BLaER1 treated with 17β-estradiol and CSF1 and Interleukin-3, amounts not matched to agents 10 nM and 100 nM (cell line): ENCODE results near the gene SPO11.

Source experiments
- H3K27ac ChIP-seq, 11 experiments: shearing (Covaris generic); formaldehyde crosslinking; 2 replicates each; pipeline ENCODE4 v1.8.1; 2022
- H3K27me3 ChIP-seq, 11 experiments: shearing (Covaris generic); formaldehyde crosslinking; 2 replicates each; pipeline ENCODE4 v1.8.1; 2022
- H3K36me3 ChIP-seq, 11 experiments: shearing (Covaris generic); formaldehyde crosslinking; 2 replicates each; pipeline ENCODE4 v1.8.1; 2022
- H3K4me1 ChIP-seq, 10 experiments: shearing (Covaris generic); formaldehyde crosslinking; 2 replicates each; pipeline ENCODE4 v1.8.1; 2022
- H3K4me2 ChIP-seq, 11 experiments: shearing (Covaris generic); formaldehyde crosslinking; 2 replicates each; pipeline ENCODE4 v1.8.1; 2022
- H3K4me3 ChIP-seq, 10 experiments: shearing (Covaris generic); formaldehyde crosslinking; 2 replicates each; pipeline ENCODE4 v1.8.1; 2022
- H3K9ac ChIP-seq, 11 experiments: shearing (Covaris generic); formaldehyde crosslinking; 2 replicates each; pipeline ENCODE4 v1.8.1; 2022
- H3K9me3 ChIP-seq, 11 experiments: shearing (Covaris generic); formaldehyde crosslinking; replicated peaks in 1 of 11; 2 replicates each; pipeline ENCODE4 v1.8.1; 2022
- H4K20me1 ChIP-seq, 11 experiments: shearing (Covaris generic); formaldehyde crosslinking; 2 replicates each; pipeline ENCODE4 v1.8.1; 2022
- Cebpa-rat ChIP-seq, 11 experiments: shearing (Covaris generic); IDR thresholded peaks; 2 replicates each; pipeline ENCODE4 v1.8.1; 2022

SPO11 gene

DNA sequence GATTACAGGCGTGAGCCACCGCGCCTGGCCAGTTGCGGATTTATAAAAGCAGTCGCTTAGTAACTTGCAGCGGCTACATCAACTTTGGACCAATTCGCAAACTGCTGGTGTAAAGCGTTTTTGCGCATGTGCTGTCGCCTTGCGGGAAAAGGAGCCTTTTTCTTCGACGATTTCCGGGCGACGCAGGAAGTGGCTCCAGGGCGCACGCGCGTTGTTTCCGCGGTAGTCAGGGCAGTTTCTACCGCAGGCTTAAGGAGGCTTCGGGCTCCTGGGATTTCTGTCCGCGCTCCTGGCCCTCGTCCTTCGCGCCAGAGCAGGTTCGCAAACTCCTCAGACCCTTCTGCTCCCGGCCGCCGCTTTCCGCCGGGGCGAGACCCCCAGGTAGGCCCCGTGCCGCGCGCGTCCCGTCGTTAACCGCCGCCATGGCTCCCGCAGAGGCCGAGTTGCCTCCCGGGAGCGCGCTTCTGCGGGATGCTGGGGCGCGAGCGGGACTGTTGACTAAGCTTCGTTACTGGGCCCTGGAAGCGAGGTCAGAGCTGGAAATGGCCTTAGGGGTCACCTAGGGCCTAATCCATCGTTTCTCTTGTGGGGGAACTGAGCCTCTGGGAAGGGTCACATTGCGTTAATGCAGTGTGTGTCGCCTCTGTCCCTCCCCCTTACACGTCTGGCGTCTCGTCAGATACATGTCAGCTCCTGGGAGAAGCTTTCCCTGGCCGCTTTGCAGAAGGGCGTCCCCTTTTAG is 21.6 kb downstream of the SPO11 start, which contains the start of gene RAE1:
RAE1 (plus strand) TSS at position 214 of the 742 bp plus-strand sequence. CDS start 2,784 bp downstream, outside the sequence.
- H3K4me3 ChIP-seq: peak within 1 kb of the TSS; percentile 80 to 99 (median 90)
- peak within 1 kb of the TSS; percentile 87 to 97 (median 95) for H3K9ac ChIP-seq
- peak within 1 kb of the TSS; percentile 87 to 99 (median 95) for H3K4me2 ChIP-seq
- peaks cover 0 to 44% (median 35%) of the 10 kb centered on the region in 11 experiments; a peak in 19 of 22 replicates for H4K20me1 ChIP-seq
- H3K36me3 ChIP-seq: no peaks in the 10 kb centered on the region; a peak in 5 of 22 replicates
- no peak for TF ChIP-seq Cebpa-rat (IDR thresholded peaks at IDR 0.05)
- H3K4me1 ChIP-seq: peaks cover 28 to 34% (median 31%) of the 10 kb centered on the region in 10 experiments
- no peaks in the 10 kb centered on the region for H3K27me3 ChIP-seq
- no peaks in the 10 kb centered on the region for H3K9me3 ChIP-seq
- peak within 1 kb of the TSS; percentile 84 to 96 (median 93) for H3K27ac ChIP-seq

DNA sequence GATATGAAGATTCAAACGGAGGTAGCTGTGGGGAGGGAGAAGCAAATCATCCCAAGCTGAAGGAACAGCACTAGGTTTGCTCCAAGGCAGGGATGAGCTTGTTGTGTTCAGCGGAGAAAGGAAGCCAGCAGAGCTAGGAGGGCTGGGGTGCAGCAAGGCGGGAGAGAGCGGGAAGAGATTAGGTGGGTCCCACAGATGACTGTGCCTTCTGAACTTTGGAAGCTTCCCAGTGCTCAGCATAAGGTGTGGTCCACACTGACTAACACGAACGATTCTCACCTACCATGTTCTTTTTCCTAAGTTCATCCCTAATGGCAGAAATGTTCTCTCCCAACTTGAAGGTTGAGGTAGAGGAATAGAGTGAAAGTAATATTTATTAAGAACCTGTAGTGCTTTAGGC is 22.7 kb downstream of the SPO11 start:
- TF ChIP-seq Cebpa-rat (IDR thresholded peaks at IDR 0.05): no peak
- Histone ChIP-seq H3K27ac (no peak overlapping the region; a peak in 1 of 22 replicates), H3K9me3 (no peaks in the 10 kb centered on the region), H3K4me3 (peak overlapping the region; percentile 80 to 99 (median 90)), H3K9ac (peak overlapping the region; percentile 87 to 97 (median 95); a peak in 20 of 22 replicates), H3K4me2 (peak overlapping the region; percentile 87 to 99 (median 95)), H4K20me1 (peaks cover 0 to 46% (median 35%) of the 10 kb centered on the region in 11 experiments; a peak in 19 of 22 replicates), H3K4me1 (peaks cover 28 to 34% (median 31%) of the 10 kb centered on the region in 10 experiments), H3K36me3 (no peaks in the 10 kb centered on the region; a peak in 5 of 22 replicates), H3K27me3 (no peaks in the 10 kb centered on the region)

DNA sequence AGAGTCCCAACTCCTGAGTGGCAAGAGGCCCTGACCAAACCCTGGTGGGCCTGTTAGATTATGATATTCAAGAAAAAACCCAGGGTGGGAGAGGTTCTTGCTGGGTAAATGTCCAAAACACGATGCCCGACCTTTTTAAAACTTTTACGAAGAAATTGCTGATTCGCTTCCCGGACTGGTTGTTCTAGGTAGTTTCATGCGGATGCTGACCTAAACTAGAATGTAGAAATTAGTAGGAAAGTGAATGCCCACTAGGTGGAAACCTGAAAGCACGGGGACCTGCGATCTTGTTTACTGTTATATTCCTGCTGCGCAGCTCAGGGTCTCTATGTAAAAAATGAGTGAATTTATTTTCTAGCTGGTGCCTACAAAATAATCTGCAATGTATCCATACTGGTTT is 23.7 kb downstream of the SPO11 start:
- no peak for TF ChIP-seq Cebpa-rat (IDR thresholded peaks at IDR 0.05)
- Histone ChIP-seq H3K9ac (peak overlapping the region in 6 of 11 experiments; percentile 18 to 97 (median 94); a peak in 5 of 22 replicates), H3K27ac (no peak overlapping the region), H3K4me3 (no peak overlapping the region), H3K4me1 (peaks cover 28 to 34% (median 31%) of the 10 kb centered on the region in 10 experiments), H3K27me3 (no peaks in the 10 kb centered on the region), H3K9me3 (no peaks in the 10 kb centered on the region), H3K36me3 (no peaks in the 10 kb centered on the region; a peak in 5 of 22 replicates), H3K4me2 (peak overlapping the region in 3 of 11 experiments; percentile 92 to 98 (median 95); a peak in 3 of 22 replicates), H4K20me1 (peaks cover 0 to 46% (median 35%) of the 10 kb centered on the region in 11 experiments; a peak in 19 of 22 replicates)

DNA sequence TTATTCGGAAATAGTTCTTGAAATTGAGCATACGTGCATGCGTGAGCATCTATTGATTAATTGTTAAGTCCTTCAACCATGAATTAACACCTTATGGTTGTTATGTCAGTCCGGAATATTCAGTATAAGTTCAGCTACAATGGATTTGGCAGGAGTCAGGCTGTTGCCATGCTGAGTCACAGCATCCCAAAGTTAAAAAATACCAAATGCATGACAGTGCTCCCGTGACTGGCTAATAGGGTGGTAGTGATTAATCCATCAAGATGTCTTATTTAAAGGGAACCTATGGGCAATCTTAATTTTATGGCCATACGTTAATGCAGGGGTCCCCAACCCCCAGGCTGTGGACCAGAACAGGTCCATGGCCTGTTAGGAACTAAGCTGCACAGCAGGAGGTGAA is 31.9 kb downstream of the SPO11 start:
- Histone ChIP-seq H3K4me1 (no peaks in the 10 kb centered on the region), H3K4me2 (no peak overlapping the region), H3K9me3 (no peaks in the 10 kb centered on the region), H3K27me3 (no peaks in the 10 kb centered on the region), H3K4me3 (no peak overlapping the region), H4K20me1 (peaks cover 6 to 40% (median 16%) of the 10 kb centered on the region in 11 experiments; a peak in 15 of 22 replicates), H3K36me3 (peaks cover 0 to 20% (median 0%) of the 10 kb centered on the region in 11 experiments; a peak in 8 of 22 replicates), H3K9ac (no peak overlapping the region), H3K27ac (no peak overlapping the region)
- TF ChIP-seq Cebpa-rat (IDR thresholded peaks at IDR 0.05): no peak

DNA sequence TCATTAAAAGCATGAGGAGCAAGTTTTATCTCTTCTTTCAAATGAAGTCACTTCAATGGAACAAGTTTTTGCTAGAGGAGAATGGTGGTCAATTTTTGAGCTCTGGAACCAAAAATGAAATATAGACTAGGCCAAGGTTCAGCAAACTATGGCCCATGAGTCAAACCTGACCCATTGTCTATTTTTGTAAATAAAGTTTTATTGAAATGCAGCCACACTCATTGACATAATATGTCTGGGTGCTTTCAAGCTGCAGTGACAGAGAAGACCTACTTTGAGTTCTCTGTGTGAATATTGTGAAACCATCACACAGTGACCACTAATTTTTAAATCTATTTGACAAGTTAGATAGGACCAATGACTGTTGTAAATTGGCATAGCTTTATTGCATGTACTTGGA is 34.8 kb downstream of the SPO11 start:
- H4K20me1 ChIP-seq: peaks cover 7 to 35% (median 17%) of the 10 kb centered on the region in 11 experiments; a peak in 16 of 22 replicates
- H3K4me3 ChIP-seq: no peak overlapping the region
- H3K9ac ChIP-seq: no peak overlapping the region
- H3K36me3 ChIP-seq: peaks cover 0 to 50% (median 0%) of the 10 kb centered on the region in 11 experiments; a peak in 8 of 22 replicates
- no peak overlapping the region for H3K4me2 ChIP-seq
- peaks cover 0 to 10% (median 2%) of the 10 kb centered on the region in 10 experiments; a peak in 9 of 20 replicates for H3K4me1 ChIP-seq
- no peaks in the 10 kb centered on the region for H3K9me3 ChIP-seq
- no peaks in the 10 kb centered on the region for H3K27me3 ChIP-seq
- no peak for TF ChIP-seq Cebpa-rat (IDR thresholded peaks at IDR 0.05)
- H3K27ac ChIP-seq: no peak overlapping the region

DNA sequence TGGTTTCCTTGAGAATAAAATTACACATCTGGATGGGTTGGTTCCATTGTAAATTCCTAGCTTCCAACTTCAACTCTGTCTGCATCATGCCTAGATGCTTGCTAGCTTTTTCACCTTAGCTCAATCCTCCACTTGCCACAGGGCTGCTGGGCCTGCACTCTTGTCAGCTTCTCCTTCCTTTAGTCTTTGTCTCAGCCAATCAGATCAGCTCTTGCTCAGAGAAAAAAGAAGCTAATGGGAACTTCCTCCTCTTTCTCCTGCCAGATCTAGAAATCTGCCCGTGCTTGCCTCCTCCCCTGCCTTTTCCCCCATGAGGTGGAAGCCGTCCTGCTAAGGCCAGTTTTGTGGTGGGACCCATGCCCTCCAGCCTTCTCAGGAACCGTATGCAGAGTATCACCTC is 40.0 kb downstream of the SPO11 start:
- Histone ChIP-seq H3K4me1 (peaks cover 0 to 36% (median 7%) of the 10 kb centered on the region in 10 experiments; a peak in 13 of 20 replicates), H3K9ac (peak overlapping the region in 2 of 11 experiments; percentile 14 to 21; a peak in 1 of 22 replicates), H3K36me3 (peaks cover 0 to 100% (median 0%) of the 10 kb centered on the region in 11 experiments; a peak in 13 of 22 replicates), H3K27me3 (no peaks in the 10 kb centered on the region), H3K27ac (no peak overlapping the region), H3K4me3 (no peak overlapping the region), H3K9me3 (no peaks in the 10 kb centered on the region), H3K4me2 (peak overlapping the region in 2 of 11 experiments; percentile 15 to 32; a peak in 1 of 22 replicates), H4K20me1 (peaks cover 4 to 51% (median 13%) of the 10 kb centered on the region in 11 experiments; a peak in 12 of 22 replicates)
- no peak for TF ChIP-seq Cebpa-rat (IDR thresholded peaks at IDR 0.05)

DNA sequence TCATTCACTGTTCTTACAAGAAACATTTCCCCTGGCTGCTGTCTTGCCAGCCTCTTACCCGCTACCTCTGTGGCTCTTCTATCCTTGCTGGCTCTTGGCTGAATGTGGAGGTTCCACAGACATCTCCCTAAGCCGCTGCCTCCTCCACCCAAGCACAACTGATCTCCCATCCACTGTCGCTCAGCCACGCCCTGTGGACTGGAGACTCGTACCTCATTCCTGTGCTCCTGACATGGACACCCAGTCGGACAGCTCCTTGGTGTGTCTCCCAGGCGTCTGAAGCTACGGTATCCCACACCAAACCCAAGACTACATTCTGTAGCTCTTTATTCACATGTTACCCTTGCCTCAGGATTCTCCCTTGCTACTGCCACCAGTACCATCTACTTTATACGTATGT is 40.7 kb downstream of the SPO11 start:
- Histone ChIP-seq H3K27me3 (no peaks in the 10 kb centered on the region), H3K9me3 (no peaks in the 10 kb centered on the region)

DNA sequence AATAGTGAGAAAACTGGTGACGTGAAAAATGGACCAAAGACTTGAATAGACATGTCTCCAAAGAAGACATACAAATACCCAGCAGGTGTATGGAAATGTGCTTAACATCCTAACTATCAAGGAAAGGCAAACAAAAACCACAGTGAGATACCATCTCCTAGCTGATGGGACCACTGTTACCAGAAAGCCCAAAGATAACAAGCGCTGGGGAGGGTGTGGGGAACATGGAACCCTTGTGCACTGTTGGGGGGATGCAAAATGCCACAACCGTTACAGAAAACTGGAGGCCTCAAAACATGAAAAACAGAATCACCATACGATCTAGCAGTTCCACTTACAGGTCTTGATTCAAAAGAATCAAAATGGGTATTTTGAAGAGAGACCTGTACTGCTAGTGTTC is 41.8 kb downstream of the SPO11 start:
- Histone ChIP-seq H3K4me2 (no peak overlapping the region), H3K4me3 (no peak overlapping the region), H3K4me1 (peaks cover 0 to 54% (median 18%) of the 10 kb centered on the region in 10 experiments; a peak in 14 of 20 replicates), H3K9me3 (no peaks in the 10 kb centered on the region), H3K27me3 (no peaks in the 10 kb centered on the region), H3K9ac (no peak overlapping the region), H3K36me3 (peaks cover 0 to 98% (median 0%) of the 10 kb centered on the region in 11 experiments; a peak in 13 of 22 replicates), H4K20me1 (peaks cover 0 to 54% (median 16%) of the 10 kb centered on the region in 11 experiments; a peak in 14 of 22 replicates), H3K27ac (no peak overlapping the region)
- no peak for TF ChIP-seq Cebpa-rat (IDR thresholded peaks at IDR 0.05)

More for the DNA sequence above, 40.7 kb downstream of the SPO11 start:
- Histone ChIP-seq H3K27ac (no peak overlapping the region), H3K9ac (no peak overlapping the region), H3K4me1 (peaks cover 0 to 44% (median 14%) of the 10 kb centered on the region in 10 experiments; a peak in 14 of 20 replicates), H3K36me3 (peaks cover 0 to 98% (median 0%) of the 10 kb centered on the region in 11 experiments; a peak in 13 of 22 replicates), H3K4me2 (no peak overlapping the region), H3K4me3 (no peak overlapping the region), H4K20me1 (peaks cover 3 to 53% (median 16%) of the 10 kb centered on the region in 11 experiments; a peak in 12 of 22 replicates)
- TF ChIP-seq Cebpa-rat (IDR thresholded peaks at IDR 0.05): no peak

DNA sequence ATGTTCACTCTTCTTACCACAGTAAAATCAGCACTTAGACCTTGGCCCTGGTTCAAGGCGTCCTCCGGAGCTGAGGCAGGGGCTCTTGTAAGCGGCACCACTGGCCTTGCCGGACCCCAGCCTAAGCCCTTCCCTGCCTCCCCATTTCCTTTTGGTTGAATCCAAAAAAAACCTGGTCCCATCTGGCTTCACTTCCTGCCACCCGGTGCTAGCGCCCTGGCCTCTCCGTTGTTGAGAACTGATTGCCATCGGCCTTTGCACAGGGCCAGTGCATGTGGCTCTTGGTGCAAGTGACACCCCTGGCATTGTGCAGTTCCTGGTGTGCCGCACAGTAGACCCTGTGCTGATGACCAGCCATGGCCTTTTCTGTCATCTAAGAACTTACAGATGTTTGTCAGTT is 42.6 kb downstream of the SPO11 start:
- Histone ChIP-seq H3K27ac (no peak overlapping the region), H4K20me1 (peaks cover 0 to 59% (median 17%) of the 10 kb centered on the region in 11 experiments; a peak in 14 of 22 replicates), H3K9me3 (no peaks in the 10 kb centered on the region), H3K36me3 (peaks cover 0 to 98% (median 0%) of the 10 kb centered on the region in 11 experiments; a peak in 14 of 22 replicates), H3K9ac (no peak overlapping the region), H3K4me3 (no peak overlapping the region), H3K27me3 (no peaks in the 10 kb centered on the region), H3K4me2 (0 out of 22 replicates have a peak overlapping the region, but pooled peaks of 1 of the 11 experiments have one; percentile 4), H3K4me1 (peaks cover 0 to 56% (median 18%) of the 10 kb centered on the region in 10 experiments; a peak in 14 of 20 replicates)
- TF ChIP-seq Cebpa-rat (IDR thresholded peaks at IDR 0.05): no peak
